Astrocyte of the cerebellum (primary cell): Measurements from ENCODE around the gene KCTD16.

ENCODE experiments used
- DNase-seq: peaks from one replicate; pipeline ENCODE4 v3.0.0-alpha.2; 2011; ENCODE audit warnings: low read depth
- H3K4me3 ChIP-seq: 2 replicates; pipeline ENCODE4 v1.5.1; 2011; ENCODE audit warnings: mild to moderate bottlenecking, low read depth, low read length, moderate library complexity
- CTCF ChIP-seq: IDR thresholded peaks from 2 replicates; pipeline ENCODE4 v1.5.1; 2012; ENCODE audit warnings: low read length, low read depth, moderate library complexity, mild to moderate bottlenecking; ENCODE audit errors: missing control alignments
- in situ Hi-C: cut with HindIII; loops from 2 replicates; pipeline ENCODE4 v1.10.0; 2017; ENCODE audit warnings: low sequenced_read_pairs

Gene KCTD16

GRCh38 chr5:144328494-144328893, 157.8 kb downstream of the KCTD16 start:
- no peak for DNase-seq
- TF ChIP-seq CTCF = no peak
- in situ Hi-C loops = no loop called here
- H3K4me3 ChIP-seq = no peak overlapping the region

- H3K4me3 ChIP-seq = no peak overlapping the region
- in situ Hi-C loops = no loop called here
- no peak for DNase-seq
- no peak for TF ChIP-seq CTCF
Measured at GRCh38 chr5:144328980-144329379, 158.3 kb downstream of the KCTD16 start.

GRCh38 chr5:144329681-144330080, 159.0 kb downstream of the KCTD16 start:
- TF ChIP-seq CTCF = no peak
- no peak for DNase-seq
- H3K4me3 ChIP-seq = no peak overlapping the region
- in situ Hi-C loops = no loop called here

DNA sequence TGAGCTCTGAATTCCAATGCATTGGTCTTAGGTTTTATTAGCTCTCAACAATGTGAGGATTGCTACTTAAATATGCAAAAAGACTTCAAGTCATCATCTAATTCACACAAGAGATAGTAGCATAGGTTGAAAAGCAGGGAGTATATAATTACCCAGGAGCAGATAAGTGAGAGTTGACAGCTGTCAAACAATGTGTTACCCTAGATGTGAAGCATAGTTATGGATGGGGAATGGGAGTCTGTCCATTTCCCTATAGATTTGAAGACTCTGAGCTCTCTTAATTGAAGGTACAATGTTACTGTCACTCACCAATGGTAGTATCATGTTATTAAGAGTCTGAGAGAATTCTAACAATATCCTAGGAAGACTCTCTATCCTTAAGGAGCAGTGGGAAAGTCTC, 160.7 kb downstream of the KCTD16 start:
- no peak for DNase-seq
- in situ Hi-C loops = no loop called here
- no peak for TF ChIP-seq CTCF
- H3K4me3 ChIP-seq = no peak overlapping the region

- DNase-seq = no peak
- in situ Hi-C loops = no loop called here
Measured at GRCh38 chr5:144332265-144332664, 161.6 kb downstream of the KCTD16 start.

DNA sequence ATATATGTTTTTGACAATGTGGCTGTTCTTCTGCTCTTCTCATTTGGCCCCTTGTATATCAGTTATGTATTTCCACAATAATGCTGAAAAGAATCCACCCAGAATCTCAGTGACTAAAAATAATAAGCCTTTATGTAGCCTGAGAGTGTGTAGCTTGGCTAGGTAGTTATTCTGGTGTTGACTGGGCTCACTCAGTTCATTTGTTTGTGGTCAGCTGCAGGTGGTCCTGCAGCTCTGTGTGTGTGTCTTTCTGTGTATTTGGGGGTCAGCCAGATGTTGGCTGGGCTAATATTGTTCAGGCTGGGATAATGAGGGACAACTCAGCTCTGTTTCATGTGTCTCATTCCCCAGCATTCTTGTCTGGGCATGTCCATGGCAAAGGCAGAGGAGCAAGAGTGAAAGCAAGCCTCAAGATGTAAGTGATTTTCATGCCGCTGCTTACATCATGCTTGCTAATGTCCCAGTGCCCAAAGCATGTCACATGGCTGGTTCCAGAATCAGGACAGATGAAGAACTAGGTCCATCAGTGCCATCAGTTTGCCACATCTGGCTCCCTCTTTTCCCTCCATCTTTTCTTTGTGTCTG, 162.8 kb downstream of the KCTD16 start:
- DNase-seq = peak; percentile 16
- no peak overlapping the region for H3K4me3 ChIP-seq
- in situ Hi-C loops = no loop called here
- no peak for TF ChIP-seq CTCF

More at GRCh38 chr5:144332265-144332664, 161.6 kb downstream of the KCTD16 start:
- H3K4me3 ChIP-seq = no peak overlapping the region
- TF ChIP-seq CTCF = no peak
